PC-3 (cell line): ENCODE data around the gene EEF1B2.

Experiments
- CTCF ChIP-seq: fragments of 300-600 bp; sonication (generic); conservative IDR thresholded peaks from 2 replicates; pipeline ENCODE4 v1.5.1; 2017; ENCODE audit warnings: antibody characterized with exemption, low read depth, mild to moderate bottlenecking, low read length
- EZH2 ChIP-seq: fragments of 300-600 bp; sonication (generic); IDR thresholded peaks from one replicate; pipeline ENCODE4 v1.6.1; 2017; ENCODE audit warnings: antibody characterized with exemption, mild to moderate bottlenecking, low read length; ENCODE audit not compliant: unreplicated experiment
- EZH2phosphoT487 ChIP-seq: fragments of 300-600 bp; sonication (generic); IDR thresholded peaks from 2 replicates; pipeline ENCODE4 v1.6.1; 2018; ENCODE audit warnings: mild to moderate bottlenecking, antibody characterized with exemption, low read length, borderline replicate concordance

GRCh38 chr2:206208900-206209299 lies 49.2 kb downstream of the EEF1B2 start:
- TF ChIP-seq CTCF (no peak), EZH2 (no peak), EZH2phosphoT487 (no peak)
